ENCODE results near the gene ISG20L2. TPM values are rescaled to one million over a fixed set of nuclear protein-coding genes. Genes with fewer than 3 reads are reported as not detected.
A peak's percentile ranks its signal among the peaks of the same experiment; 100 is the strongest.

The ISG20L2 gene
- total and polyA plus RNA-seq, 2 donors (not counting 1 experiment from before 2014, with no cell fraction given) = 5.8 to 23.6 TPM

DNA sequence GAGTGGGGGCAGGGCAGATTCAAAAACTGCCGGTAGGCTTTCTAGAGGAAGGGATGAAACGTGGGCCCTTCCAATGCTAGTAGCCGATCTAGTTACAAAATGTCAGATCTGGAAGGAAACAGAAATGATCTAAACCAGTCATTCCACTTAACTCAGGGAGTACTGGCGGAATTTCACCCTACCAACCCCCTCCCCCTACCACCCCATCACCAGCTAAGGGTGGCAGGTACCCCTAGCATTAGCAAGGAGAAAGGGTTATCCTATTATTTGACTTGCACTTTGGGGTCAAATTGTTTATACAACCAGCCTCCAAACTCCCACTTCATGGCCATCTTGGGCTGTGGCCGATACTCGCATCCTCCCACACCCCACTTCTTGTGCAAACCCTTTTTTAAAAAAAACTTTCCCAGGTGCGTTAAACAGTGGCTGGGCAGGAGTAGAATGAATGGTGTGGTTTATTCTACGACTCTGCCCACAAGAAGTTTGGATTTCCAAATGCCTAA, 13.0 kb upstream of the ISG20L2 start:
- Histone ChIP-seq H4K20me1 (ENCODE audit: control insufficient read depth, extremely low read depth, insufficient read depth, low read length) (no peaks in the 10 kb centered on the region), H3K4me3 (replicated peaks in 1 of 4; ENCODE audit: control extremely low read depth in 1 of 4, insufficient read depth in 1 of 4, low read depth in 3 of 4, low read length in 4 of 4) (peak overlapping the region in 2 of 4 experiments; percentile 14 to 25), H3K9ac (ENCODE audit: insufficient read depth, low read length) (no peak overlapping the region), H3K27me3 (ENCODE audit: control insufficient read depth, insufficient read depth, low read length) (no peaks in the 10 kb centered on the region), H3K79me2 (ENCODE audit: control insufficient read depth, insufficient read depth, low read length) (peaks cover 41% of the 10 kb centered on the region), H2AFZ (ENCODE audit: low read length) (peak overlapping the region; percentile 24), H3K9me3 (ENCODE audit: control insufficient read depth, insufficient read depth, low read depth, low read length) (no peaks in the 10 kb centered on the region), H3K4me2 (ENCODE audit: extremely low read depth, insufficient read depth, low read length) (peak overlapping the region; percentile 28), H3K4me1 (ENCODE audit: control insufficient read depth, extremely low read depth, insufficient read depth, low read length) (peaks cover 14% of the 10 kb centered on the region), H3K27ac (ENCODE audit: insufficient read depth, low read length) (peak overlapping the region; percentile 46), H3K36me3 (ENCODE audit: control insufficient read depth, insufficient read depth, low read length) (peaks cover 24% of the 10 kb centered on the region)
- no peak for DNase-seq (ENCODE audit: low read depth in 2 of 2)
- TF ChIP-seq, protein P1, sequence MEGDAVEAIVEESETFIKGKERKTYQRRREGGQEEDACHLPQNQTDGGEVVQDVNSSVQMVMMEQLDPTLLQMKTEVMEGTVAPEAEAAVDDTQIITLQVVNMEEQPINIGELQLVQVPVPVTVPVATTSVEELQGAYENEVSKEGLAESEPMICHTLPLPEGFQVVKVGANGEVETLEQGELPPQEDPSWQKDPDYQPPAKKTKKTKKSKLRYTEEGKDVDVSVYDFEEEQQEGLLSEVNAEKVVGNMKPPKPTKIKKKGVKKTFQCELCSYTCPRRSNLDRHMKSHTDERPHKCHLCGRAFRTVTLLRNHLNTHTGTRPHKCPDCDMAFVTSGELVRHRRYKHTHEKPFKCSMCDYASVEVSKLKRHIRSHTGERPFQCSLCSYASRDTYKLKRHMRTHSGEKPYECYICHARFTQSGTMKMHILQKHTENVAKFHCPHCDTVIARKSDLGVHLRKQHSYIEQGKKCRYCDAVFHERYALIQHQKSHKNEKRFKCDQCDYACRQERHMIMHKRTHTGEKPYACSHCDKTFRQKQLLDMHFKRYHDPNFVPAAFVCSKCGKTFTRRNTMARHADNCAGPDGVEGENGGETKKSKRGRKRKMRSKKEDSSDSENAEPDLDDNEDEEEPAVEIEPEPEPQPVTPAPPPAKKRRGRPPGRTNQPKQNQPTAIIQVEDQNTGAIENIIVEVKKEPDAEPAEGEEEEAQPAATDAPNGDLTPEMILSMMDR (conservative IDR thresholded peaks at IDR 0.05 in 1 of 2, IDR thresholded peaks at IDR 0.05 in 1 of 2; ENCODE audit: low read depth in 1 of 2, low read length in 2 of 2) = no peak
- no peak for TF ChIP-seq EZH2 (IDR thresholded peaks at IDR 0.05; ENCODE audit: low read length, missing control alignments)

DNA sequence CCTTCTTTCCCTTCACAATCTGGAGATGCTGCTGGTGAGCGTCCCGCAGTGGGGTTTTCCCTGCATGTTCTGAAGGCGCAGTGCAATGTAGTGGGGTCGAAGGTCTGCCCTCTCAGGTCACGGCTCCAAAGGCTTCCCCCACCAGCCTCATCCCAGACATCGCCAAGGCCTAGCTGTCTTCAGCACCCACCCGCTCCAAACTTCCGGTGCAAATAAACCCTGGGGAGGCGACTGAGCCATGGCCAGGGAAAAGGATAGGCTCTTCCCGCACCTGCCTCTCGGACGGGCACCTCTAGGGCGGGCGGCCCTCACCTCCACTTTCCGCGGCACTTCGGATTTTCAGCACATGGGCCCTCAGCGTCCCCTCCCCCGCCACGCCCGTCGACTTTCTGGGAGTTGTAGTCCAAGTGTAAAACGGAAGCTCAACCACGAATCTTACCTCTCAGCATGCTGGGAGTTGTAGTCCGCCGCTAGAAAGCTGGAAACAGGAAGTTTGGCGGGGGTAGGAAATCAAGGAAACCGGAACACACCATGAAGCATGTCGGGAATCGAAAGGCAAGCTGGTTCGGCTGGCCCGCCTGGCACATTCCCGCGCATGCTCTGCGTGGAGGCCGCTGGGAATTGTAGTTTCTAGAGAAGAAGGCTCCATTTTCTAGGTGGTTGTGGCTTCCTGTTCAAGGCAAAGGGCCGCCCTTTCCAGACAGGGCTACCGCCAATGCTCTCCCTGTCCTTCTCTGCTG, 12.3 kb upstream of the ISG20L2 start, which contains the start of gene MRPL24:
MRPL24 (minus strand) TSS at position 348 of the 740 bp plus-strand sequence. CDS start 2,384 bp downstream, outside the sequence.
- Histone ChIP-seq H2AFZ (ENCODE audit: low read length) (peak within 1 kb of the TSS; percentile 74), H3K36me3 (ENCODE audit: control insufficient read depth, insufficient read depth, low read length) (peaks cover 24% of the 10 kb centered on the region), H3K4me2 (ENCODE audit: extremely low read depth, insufficient read depth, low read length) (peak within 1 kb of the TSS; percentile 100), H3K9me3 (ENCODE audit: control insufficient read depth, insufficient read depth, low read depth, low read length) (no peaks in the 10 kb centered on the region), H3K27ac (ENCODE audit: insufficient read depth, low read length) (peak within 1 kb of the TSS; percentile 80), H4K20me1 (ENCODE audit: control insufficient read depth, extremely low read depth, insufficient read depth, low read length) (no peaks in the 10 kb centered on the region), H3K79me2 (ENCODE audit: control insufficient read depth, insufficient read depth, low read length) (peaks cover 34% of the 10 kb centered on the region), H3K4me1 (ENCODE audit: control insufficient read depth, extremely low read depth, insufficient read depth, low read length) (peaks cover 8% of the 10 kb centered on the region), H3K27me3 (ENCODE audit: control insufficient read depth, insufficient read depth, low read length) (no peaks in the 10 kb centered on the region), H3K9ac (ENCODE audit: insufficient read depth, low read length) (peak within 1 kb of the TSS; percentile 73), H3K4me3 (replicated peaks in 1 of 4; ENCODE audit: control extremely low read depth in 1 of 4, insufficient read depth in 1 of 4, low read depth in 3 of 4, low read length in 4 of 4) (peak within 1 kb of the TSS; percentile 79 to 98 (median 96))
- TF ChIP-seq, protein P1 (conservative IDR thresholded peaks at IDR 0.05 in 1 of 2, IDR thresholded peaks at IDR 0.05 in 1 of 2; ENCODE audit: low read depth in 1 of 2, low read length in 2 of 2) = no peak
- TF ChIP-seq EZH2 (IDR thresholded peaks at IDR 0.05; ENCODE audit: low read length, missing control alignments) = no peak
- DNase-seq (ENCODE audit: low read depth in 2 of 2) = peak; percentile 99 to 100

DNA sequence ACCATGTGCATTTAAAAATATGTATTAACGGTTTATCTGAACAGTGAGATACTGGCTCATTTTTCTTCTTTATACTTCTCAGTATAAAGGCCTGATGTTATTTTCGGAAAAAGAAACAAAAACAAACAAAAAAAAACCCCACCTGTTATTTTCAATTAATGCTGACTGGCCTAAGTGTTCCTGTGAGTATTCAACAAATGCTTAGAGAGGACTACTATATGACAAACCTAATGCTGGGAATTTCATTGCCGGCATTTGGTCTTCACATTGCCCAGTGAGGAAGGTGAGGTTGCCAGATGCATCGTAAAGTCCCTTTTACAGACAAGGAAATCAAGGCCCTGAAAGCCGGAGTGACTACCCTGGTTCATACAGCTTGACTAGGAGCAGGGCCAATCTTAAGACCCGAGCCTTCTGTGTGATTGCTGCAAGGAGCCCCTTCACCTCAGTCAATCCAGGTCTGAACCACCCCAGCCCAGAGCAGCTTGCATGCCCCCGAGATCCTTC, 11.7 kb upstream of the ISG20L2 start:
- Histone ChIP-seq H2AFZ (ENCODE audit: low read length) (peak overlapping the region; percentile 74), H3K27ac (ENCODE audit: insufficient read depth, low read length) (peak overlapping the region; percentile 80), H3K79me2 (ENCODE audit: control insufficient read depth, insufficient read depth, low read length) (peaks cover 28% of the 10 kb centered on the region)

More for the DNA sequence above, 11.7 kb upstream of the ISG20L2 start:
- Histone ChIP-seq H3K4me1 (ENCODE audit: control insufficient read depth, extremely low read depth, insufficient read depth, low read length) (peaks cover 4% of the 10 kb centered on the region), H3K9me3 (ENCODE audit: control insufficient read depth, insufficient read depth, low read depth, low read length) (no peaks in the 10 kb centered on the region), H3K36me3 (ENCODE audit: control insufficient read depth, insufficient read depth, low read length) (peaks cover 25% of the 10 kb centered on the region), H3K4me2 (ENCODE audit: extremely low read depth, insufficient read depth, low read length) (peak overlapping the region; percentile 100), H4K20me1 (ENCODE audit: control insufficient read depth, extremely low read depth, insufficient read depth, low read length) (no peaks in the 10 kb centered on the region), H3K4me3 (replicated peaks in 1 of 4; ENCODE audit: control extremely low read depth in 1 of 4, insufficient read depth in 1 of 4, low read depth in 3 of 4, low read length in 4 of 4) (peak overlapping the region; percentile 79 to 98 (median 96)), H3K27me3 (ENCODE audit: control insufficient read depth, insufficient read depth, low read length) (no peaks in the 10 kb centered on the region), H3K9ac (ENCODE audit: insufficient read depth, low read length) (peak overlapping the region; percentile 73)
- DNase-seq (ENCODE audit: low read depth in 2 of 2) = no peak
- TF ChIP-seq, protein P1 (conservative IDR thresholded peaks at IDR 0.05 in 1 of 2, IDR thresholded peaks at IDR 0.05 in 1 of 2; ENCODE audit: low read depth in 1 of 2, low read length in 2 of 2) = no peak

All from fibroblast of lung (primary cell).